ENCODE data around the gene OR11A1. TPM values are rescaled to one million over a fixed set of nuclear protein-coding genes. Genes with fewer than 3 reads are reported as not detected.
A peak's percentile ranks its signal among the peaks of the same experiment; 100 is the strongest.

Gene OR11A1
- total RNA-seq, 1 donor from 2014 or later: not detected

GRCh38 chr6:29490055-29490454, 33.2 kb upstream of the OR11A1 start:
- intact Hi-C loops (cut with micrococcal nuclease): no loop called here
- Mint-ChIP-seq H3K27ac (no peak overlapping the region), H3K27me3 (peaks cover 16% of the 10 kb centered on the region), H3K4me1 (no peaks in the 10 kb centered on the region), H3K36me3 (ENCODE audit: low read depth) (no peaks in the 10 kb centered on the region), H3K9me3 (no peaks in the 10 kb centered on the region), H3K4me3 (no peak overlapping the region)
- no peak for DNase-seq

DNA sequence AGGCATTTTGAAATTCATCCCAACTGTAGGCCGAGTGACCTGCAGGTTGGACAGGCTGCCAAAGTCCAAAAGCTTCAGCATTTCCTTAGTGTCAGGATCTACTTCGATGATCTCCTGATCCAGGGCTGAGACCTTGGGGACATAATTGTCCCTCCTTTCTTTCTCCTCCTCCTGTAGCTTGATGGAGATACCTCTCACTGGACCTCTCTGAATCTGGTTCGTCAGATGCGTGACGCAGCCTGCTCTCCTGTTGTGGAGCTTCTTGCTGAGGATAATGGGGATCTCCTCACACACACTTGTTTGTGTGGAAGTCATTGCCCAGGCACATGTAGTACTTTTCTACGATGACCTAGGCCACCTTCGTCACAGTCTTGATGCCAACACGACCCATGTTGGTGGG, 32.4 kb upstream of the OR11A1 start:
- peaks cover 13% of the 10 kb centered on the region for H3K27me3 Mint-ChIP-seq
- no peaks in the 10 kb centered on the region for H3K4me1 Mint-ChIP-seq
- DNase-seq: no peak
- H3K9me3 Mint-ChIP-seq: no peaks in the 10 kb centered on the region
- intact Hi-C loops (cut with micrococcal nuclease): no loop called here
- no peaks in the 10 kb centered on the region for H3K36me3 Mint-ChIP-seq (ENCODE audit: low read depth)
- no peak overlapping the region for H3K4me3 Mint-ChIP-seq
- no peak overlapping the region for H3K27ac Mint-ChIP-seq

DNA sequence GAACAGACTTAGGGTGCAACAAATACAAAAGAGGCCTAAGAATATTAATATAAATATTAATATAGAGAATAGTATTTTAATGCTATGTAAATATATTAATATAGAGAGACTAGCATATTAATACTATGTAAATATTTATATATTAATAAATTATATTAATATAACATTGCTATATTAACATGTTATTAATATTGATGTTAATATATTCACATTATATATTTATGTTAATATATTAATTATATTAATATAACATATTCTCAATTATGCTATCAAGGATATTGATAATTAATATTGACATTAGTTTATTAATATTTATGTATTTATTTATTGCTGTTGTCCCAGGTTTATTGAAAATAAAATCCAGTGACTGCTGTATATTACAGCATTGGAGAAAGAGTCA, 32.0 kb upstream of the OR11A1 start:
- H3K27me3 Mint-ChIP-seq: peaks cover 12% of the 10 kb centered on the region

DNA sequence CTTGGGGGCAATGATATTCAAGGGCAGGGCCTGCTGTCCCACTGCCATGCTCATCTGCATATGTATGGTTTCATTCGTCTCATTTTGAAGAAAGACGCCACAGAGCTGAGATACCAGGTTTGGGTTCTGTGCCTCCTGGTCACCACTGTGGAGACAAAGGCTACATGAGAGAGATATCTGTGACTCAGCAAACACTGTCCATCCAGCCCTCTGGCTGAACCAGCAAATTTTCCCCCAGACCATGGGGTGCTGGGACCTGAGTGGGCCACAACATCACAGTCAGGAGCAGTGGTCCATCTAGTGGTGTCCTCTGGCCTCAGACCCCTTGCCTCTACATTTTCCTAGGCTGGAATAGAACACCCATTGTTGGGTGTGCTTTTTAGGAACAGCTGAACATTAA, 30.8 kb upstream of the OR11A1 start, which contains the start of gene MAS1L:
Gene MAS1L, minus strand, starts transcription at position 297 of the 400 bp plus-strand sequence. Its CDS starts 54 bp downstream, at position 243.
- Mint-ChIP-seq H3K27me3 (peaks cover 12% of the 10 kb centered on the region), H3K36me3 (ENCODE audit: low read depth) (no peaks in the 10 kb centered on the region), H3K4me1 (no peaks in the 10 kb centered on the region), H3K4me3 (no peak within 1 kb of the TSS), H3K27ac (no peak within 1 kb of the TSS), H3K9me3 (no peaks in the 10 kb centered on the region)
- no peak for DNase-seq
- intact Hi-C loops (cut with micrococcal nuclease): no loop called here

More for the DNA sequence above, 32.0 kb upstream of the OR11A1 start:
- Mint-ChIP-seq H3K9me3 (no peaks in the 10 kb centered on the region), H3K4me3 (no peak overlapping the region), H3K36me3 (ENCODE audit: low read depth) (no peaks in the 10 kb centered on the region), H3K27ac (no peak overlapping the region), H3K4me1 (no peaks in the 10 kb centered on the region)
- DNase-seq: no peak
- intact Hi-C loops (cut with micrococcal nuclease): no loop called here

DNA sequence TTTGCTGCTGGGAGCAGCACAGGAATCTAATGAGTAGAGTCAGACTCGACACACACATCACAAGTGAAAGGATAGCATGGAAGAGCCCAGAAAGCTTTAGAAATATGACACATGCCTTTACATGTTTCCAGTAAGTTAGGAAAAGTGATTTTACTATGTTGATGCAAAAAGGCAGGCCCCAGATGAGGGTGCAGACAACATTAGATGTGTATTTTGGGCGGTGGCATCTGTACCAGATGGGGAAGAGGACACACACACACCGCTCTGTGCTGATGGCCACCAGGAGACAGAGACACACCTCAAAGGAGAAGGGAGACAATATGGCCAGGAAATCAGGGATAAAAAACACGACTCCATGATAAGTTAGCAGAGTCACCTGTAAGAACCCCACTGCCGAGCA, 30.3 kb upstream of the OR11A1 start:
- Mint-ChIP-seq H3K27me3 (peaks cover 14% of the 10 kb centered on the region), H3K4me1 (no peaks in the 10 kb centered on the region), H3K27ac (no peak overlapping the region), H3K9me3 (no peaks in the 10 kb centered on the region), H3K4me3 (no peak overlapping the region), H3K36me3 (ENCODE audit: low read depth) (no peaks in the 10 kb centered on the region)
- intact Hi-C loops (cut with micrococcal nuclease): no loop called here
- DNase-seq: no peak

DNA sequence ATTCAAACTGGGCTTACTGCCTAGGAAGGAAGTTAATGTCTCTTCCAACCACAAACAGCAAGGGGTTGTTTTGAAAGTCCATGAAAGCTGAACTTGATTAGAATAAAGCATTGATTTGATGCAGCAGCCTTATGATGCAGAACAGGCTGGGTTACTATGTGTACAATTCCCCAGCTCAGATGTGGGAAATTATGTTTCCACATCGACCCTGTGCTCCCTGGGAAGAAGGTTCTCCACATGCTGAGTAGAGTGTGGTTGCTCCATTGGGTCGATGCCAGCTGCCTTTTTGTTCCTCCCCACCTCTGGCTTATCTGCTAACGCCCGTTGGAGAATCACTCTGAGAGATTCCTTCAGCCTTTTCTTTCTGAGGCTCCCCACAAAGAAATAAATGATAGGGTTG, 29.7 kb upstream of the OR11A1 start:
- peaks cover 16% of the 10 kb centered on the region for H3K27me3 Mint-ChIP-seq

DNA sequence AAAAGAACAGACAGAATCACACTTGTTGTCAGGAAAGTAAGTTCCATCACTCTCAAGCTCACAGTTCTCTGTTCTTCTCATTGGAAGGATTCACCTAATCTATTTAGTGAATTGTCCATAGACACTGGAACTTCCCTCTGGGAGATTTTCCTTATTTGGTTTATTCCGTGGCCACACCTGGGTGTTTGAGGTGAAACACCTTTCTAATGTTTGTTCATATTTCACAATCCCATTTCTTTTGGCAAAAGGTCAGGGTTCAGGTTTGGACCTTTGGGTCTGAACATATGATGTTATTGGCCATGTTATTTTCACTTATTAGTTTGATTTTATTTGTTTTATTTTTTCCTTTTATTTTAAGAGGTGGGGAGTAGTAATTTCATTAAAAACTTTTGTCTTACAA, 26.9 kb upstream of the OR11A1 start:
- Mint-ChIP-seq H3K27me3 (peaks cover 10% of the 10 kb centered on the region), H3K9me3 (no peaks in the 10 kb centered on the region), H3K36me3 (ENCODE audit: low read depth) (no peaks in the 10 kb centered on the region), H3K4me3 (no peak overlapping the region), H3K4me1 (no peaks in the 10 kb centered on the region), H3K27ac (no peak overlapping the region)
- intact Hi-C loops (cut with micrococcal nuclease): no loop called here
- DNase-seq: no peak

More for the DNA sequence above, 29.7 kb upstream of the OR11A1 start:
- intact Hi-C loops (cut with micrococcal nuclease): no loop called here
- Mint-ChIP-seq H3K9me3 (no peaks in the 10 kb centered on the region), H3K36me3 (ENCODE audit: low read depth) (no peaks in the 10 kb centered on the region), H3K4me1 (no peaks in the 10 kb centered on the region), H3K27ac (no peak overlapping the region), H3K4me3 (no peak overlapping the region)
- no peak for DNase-seq

- intact Hi-C loops (cut with micrococcal nuclease): no loop called here
- DNase-seq: no peak
- H3K4me3 Mint-ChIP-seq: no peak overlapping the region
- H3K36me3 Mint-ChIP-seq (ENCODE audit: low read depth): no peaks in the 10 kb centered on the region
- no peaks in the 10 kb centered on the region for H3K9me3 Mint-ChIP-seq
- H3K4me1 Mint-ChIP-seq: no peaks in the 10 kb centered on the region
- no peak overlapping the region for H3K27ac Mint-ChIP-seq
- peaks cover 10% of the 10 kb centered on the region for H3K27me3 Mint-ChIP-seq
Measured at GRCh38 chr6:29483186-29483585, 26.3 kb upstream of the OR11A1 start.

DNA sequence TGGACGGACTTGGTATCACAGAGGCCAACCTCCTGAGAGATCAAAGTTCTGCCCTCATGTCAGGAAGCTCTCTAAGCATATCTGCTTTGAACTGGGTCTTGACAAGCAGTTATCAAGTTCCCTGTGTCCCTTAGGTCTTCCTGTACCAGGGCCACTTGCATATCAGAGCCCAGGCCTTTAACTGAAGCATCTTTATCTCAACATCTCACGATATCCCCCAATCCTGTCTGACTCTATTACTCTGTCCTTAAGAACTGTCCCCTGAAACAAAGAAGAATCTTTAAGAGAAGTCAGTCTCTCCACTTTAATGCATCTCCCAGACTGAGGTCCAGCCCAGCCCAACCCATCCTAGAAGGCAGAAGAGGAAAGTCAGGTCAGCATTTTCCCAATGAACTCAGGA, 22.7 kb upstream of the OR11A1 start:
- no peak for DNase-seq
- peaks cover 7% of the 10 kb centered on the region for H3K27me3 Mint-ChIP-seq
- H3K27ac Mint-ChIP-seq: no peak overlapping the region
- no peaks in the 10 kb centered on the region for H3K9me3 Mint-ChIP-seq
- no peaks in the 10 kb centered on the region for H3K36me3 Mint-ChIP-seq (ENCODE audit: low read depth)
- H3K4me1 Mint-ChIP-seq: no peaks in the 10 kb centered on the region
- intact Hi-C loops (cut with micrococcal nuclease): no loop called here
- H3K4me3 Mint-ChIP-seq: no peak overlapping the region

DNA sequence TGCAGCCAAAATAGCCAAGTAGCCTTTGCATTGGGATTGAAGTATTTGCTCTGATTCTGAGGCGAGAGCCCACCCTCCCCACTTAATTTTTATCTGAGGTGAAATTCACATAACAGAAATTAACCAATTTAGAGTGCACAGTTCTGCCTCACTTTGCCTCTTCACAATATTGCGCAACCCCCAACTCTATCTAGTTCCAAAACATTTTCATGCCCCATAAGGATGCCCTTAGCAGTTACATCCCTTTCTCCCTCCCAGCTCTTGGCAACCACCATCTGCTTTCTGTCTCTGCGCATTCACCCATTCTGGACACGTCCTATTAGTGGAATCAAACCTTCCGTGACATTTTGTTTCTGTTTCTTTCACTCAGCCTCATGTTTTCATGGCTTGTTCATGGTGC, 21.9 kb upstream of the OR11A1 start:
- Mint-ChIP-seq H3K36me3 (ENCODE audit: low read depth) (no peaks in the 10 kb centered on the region), H3K4me3 (no peak overlapping the region), H3K4me1 (no peaks in the 10 kb centered on the region), H3K27me3 (peaks cover 7% of the 10 kb centered on the region), H3K27ac (no peak overlapping the region), H3K9me3 (no peaks in the 10 kb centered on the region)
- intact Hi-C loops (cut with micrococcal nuclease): no loop called here
- no peak for DNase-seq

DNA sequence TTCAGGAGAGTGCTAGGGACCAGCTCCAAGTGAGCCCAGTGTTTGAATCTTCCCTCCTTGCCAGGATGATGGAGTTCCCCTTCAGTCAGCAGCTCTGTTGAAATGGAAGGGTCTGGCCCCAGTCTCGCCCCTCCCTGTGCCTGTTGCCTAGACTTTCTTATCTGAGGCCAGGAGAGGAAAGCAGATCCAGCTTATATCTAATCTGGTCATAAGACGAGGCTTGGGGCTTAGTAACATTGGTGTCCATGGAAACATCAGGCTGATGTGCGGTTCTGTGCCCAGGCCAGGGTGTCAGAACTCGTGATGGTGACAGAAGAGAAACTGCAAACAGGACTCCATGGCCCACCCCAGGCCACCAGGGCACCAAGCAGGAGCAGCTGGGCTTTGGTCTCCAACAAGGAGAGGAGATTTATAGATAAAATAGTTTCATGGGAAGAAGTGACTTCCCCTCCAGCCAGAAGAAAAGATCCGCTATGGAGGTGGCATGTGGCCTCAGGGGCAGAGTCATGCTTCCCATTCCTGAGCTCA, 21.1 kb upstream of the OR11A1 start:
- H3K27me3 Mint-ChIP-seq: peaks cover 9% of the 10 kb centered on the region
- intact Hi-C loops (cut with micrococcal nuclease): no loop called here
- H3K4me1 Mint-ChIP-seq: no peaks in the 10 kb centered on the region
- DNase-seq: no peak
- H3K36me3 Mint-ChIP-seq (ENCODE audit: low read depth): no peaks in the 10 kb centered on the region
- H3K27ac Mint-ChIP-seq: no peak overlapping the region
- H3K9me3 Mint-ChIP-seq: no peaks in the 10 kb centered on the region
- H3K4me3 Mint-ChIP-seq: no peak overlapping the region

GRCh38 chr6:29474996-29475395, 18.1 kb upstream of the OR11A1 start:
- no peaks in the 10 kb centered on the region for H3K36me3 Mint-ChIP-seq (ENCODE audit: low read depth)
- no peak overlapping the region for H3K27ac Mint-ChIP-seq
- H3K9me3 Mint-ChIP-seq: no peaks in the 10 kb centered on the region
- no peak overlapping the region for H3K4me3 Mint-ChIP-seq
- intact Hi-C loops (cut with micrococcal nuclease): no loop called here
- peaks cover 6% of the 10 kb centered on the region for H3K27me3 Mint-ChIP-seq
- no peaks in the 10 kb centered on the region for H3K4me1 Mint-ChIP-seq
- peak; percentile 18 for DNase-seq

- H3K9me3 Mint-ChIP-seq: no peaks in the 10 kb centered on the region
- H3K27ac Mint-ChIP-seq: no peak overlapping the region
- no peak overlapping the region for H3K4me3 Mint-ChIP-seq
- intact Hi-C loops (cut with micrococcal nuclease): no loop called here
- DNase-seq: no peak
- peaks cover 8% of the 10 kb centered on the region for H3K27me3 Mint-ChIP-seq
- H3K36me3 Mint-ChIP-seq (ENCODE audit: low read depth): no peaks in the 10 kb centered on the region
- no peaks in the 10 kb centered on the region for H3K4me1 Mint-ChIP-seq
Measured at GRCh38 chr6:29466241-29466640, 9.4 kb upstream of the OR11A1 start.

DNA sequence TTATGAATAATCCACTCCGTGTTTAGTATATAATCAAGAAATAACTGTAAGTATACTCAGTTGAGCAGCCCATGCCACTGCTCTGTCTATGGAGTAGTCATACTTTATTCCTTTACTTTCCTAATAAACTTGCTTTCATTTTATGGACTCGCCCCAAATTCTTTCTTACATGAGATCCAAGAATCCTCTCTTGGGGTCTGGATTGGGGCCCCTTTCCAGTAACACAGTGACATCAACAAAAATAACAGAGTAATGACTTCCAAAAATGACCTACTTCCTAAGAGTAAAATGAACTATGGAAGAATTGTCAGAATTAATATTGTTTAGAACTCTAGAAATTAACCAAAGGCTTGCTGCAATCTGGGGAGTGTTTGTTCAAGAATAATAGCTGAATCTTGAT, 8.9 kb upstream of the OR11A1 start:
- Mint-ChIP-seq H3K27ac (no peak overlapping the region), H3K4me1 (no peaks in the 10 kb centered on the region), H3K27me3 (peaks cover 11% of the 10 kb centered on the region), H3K4me3 (no peak overlapping the region), H3K36me3 (ENCODE audit: low read depth) (no peaks in the 10 kb centered on the region), H3K9me3 (no peaks in the 10 kb centered on the region)
- intact Hi-C loops (cut with micrococcal nuclease): no loop called here
- no peak for DNase-seq

GRCh38 chr6:29465279-29465678, 8.4 kb upstream of the OR11A1 start:
- H3K4me1 Mint-ChIP-seq: no peaks in the 10 kb centered on the region
- no peak for DNase-seq
- no peaks in the 10 kb centered on the region for H3K9me3 Mint-ChIP-seq
- H3K4me3 Mint-ChIP-seq: no peak overlapping the region
- intact Hi-C loops (cut with micrococcal nuclease): no loop called here
- H3K36me3 Mint-ChIP-seq (ENCODE audit: low read depth): no peaks in the 10 kb centered on the region
- no peak overlapping the region for H3K27ac Mint-ChIP-seq
- peaks cover 11% of the 10 kb centered on the region for H3K27me3 Mint-ChIP-seq
